RCC 7860 (cell line): ENCODE data around the gene MRRF.
"Not testable (repeated sequence)": the region's sequence is repeated elsewhere in the genome, so short reads cannot be mapped to it uniquely, and the experiment has no call there.

ENCODE experiments used
- DNase-seq: peaks from one replicate; pipeline ENCODE4 v3.0.0-alpha.2; 2015; ENCODE audit warnings: low spot score
- FAIRE-seq: peaks from 2 replicates; lab custom pipeline; 2012; peaks lifted over from hg19 to GRCh38; lab: Jason Lieb, UNC

The MRRF gene

GRCh38 chr9:122330466-122330865, 65.8 kb downstream of the MRRF start:
- FAIRE-seq, DNase-seq: not testable (repeated sequence)

GRCh38 chr9:122331523-122331927, 66.8 kb downstream of the MRRF start:
- no peak for FAIRE-seq

GRCh38 chr9:122332083-122332482, 67.4 kb downstream of the MRRF start:
- FAIRE-seq: no peak
- no peak for DNase-seq

More at GRCh38 chr9:122331523-122331927, 66.8 kb downstream of the MRRF start:
- DNase-seq: no peak

GRCh38 chr9:122332644-122333043, 68.0 kb downstream of the MRRF start:
- no peak for DNase-seq

GRCh38 chr9:122333169-122333808, 68.6 kb downstream of the MRRF start:
- no peak for FAIRE-seq
- no peak for DNase-seq

More at GRCh38 chr9:122332644-122333043, 68.0 kb downstream of the MRRF start:
- no peak for FAIRE-seq

- no peak for FAIRE-seq
- DNase-seq: no peak
Measured at GRCh38 chr9:122334916-122335315, 70.2 kb downstream of the MRRF start.

GRCh38 chr9:122336189-122336588, 71.5 kb downstream of the MRRF start:
- DNase-seq (no peak), FAIRE-seq (no peak)

- FAIRE-seq: no peak
- DNase-seq: no peak
Measured at GRCh38 chr9:122336866-122337555, 72.3 kb downstream of the MRRF start.

GRCh38 chr9:122337556-122337929, 72.9 kb downstream of the MRRF start:
- DNase-seq (no peak), FAIRE-seq (no peak)

GRCh38 chr9:122338536-122338935, 73.9 kb downstream of the MRRF start:
- no peak for DNase-seq
- no peak for FAIRE-seq

- no peak for FAIRE-seq
- no peak for DNase-seq
Measured at GRCh38 chr9:122338994-122339393, 74.3 kb downstream of the MRRF start.

- no peak for DNase-seq
Measured at GRCh38 chr9:122339579-122339978, 74.9 kb downstream of the MRRF start.

GRCh38 chr9:122340161-122340560, 75.5 kb downstream of the MRRF start:
- FAIRE-seq: no peak
- DNase-seq: no peak

More at GRCh38 chr9:122339579-122339978, 74.9 kb downstream of the MRRF start:
- no peak for FAIRE-seq

GRCh38 chr9:122342323-122343050, 77.8 kb downstream of the MRRF start:
- no peak for FAIRE-seq
- DNase-seq: no peak

GRCh38 chr9:122346478-122347347, 82.0 kb downstream of the MRRF start:
- DNase-seq (no peak), FAIRE-seq (no peak)

GRCh38 chr9:122347348-122348287, 82.9 kb downstream of the MRRF start:
- FAIRE-seq (no peak), DNase-seq (no peak)

- no peak for DNase-seq
- no peak for FAIRE-seq
Measured at GRCh38 chr9:122348288-122348777, 83.7 kb downstream of the MRRF start.

- DNase-seq: no peak
- FAIRE-seq: no peak
Measured at GRCh38 chr9:122348791-122349190, 84.1 kb downstream of the MRRF start.

GRCh38 chr9:122349201-122349600, 84.5 kb downstream of the MRRF start:
- FAIRE-seq (no peak), DNase-seq (no peak)
